ENCODE measurements around the gene KLHL33. TPM values are rescaled to one million over a fixed set of nuclear protein-coding genes. Genes with fewer than 3 reads are reported as not detected.

The KLHL33 gene
- total and polyA plus RNA-seq, 8 donors = under 0.01 to 4.3 (median 0.06) TPM; not detected in 3

GRCh38 chr14:20377171-20377570 lies 58.8 kb downstream of the KLHL33 start:
- no peak overlapping the region for H3K4me3 ChIP-seq
- no peaks in the 10 kb centered on the region for H3K9me3 ChIP-seq
- H3K4me1 ChIP-seq = peaks cover 0 to 20% (median 16%) of the 10 kb centered on the region in 4 donors
- DNase-seq = peak; percentile 16 to 67
- WGBS, 5 donors = 94 to 100% (median 97%) methylated on average over 2 of the region's 2 CpGs
- intact Hi-C loops (cut with DNase I; ENCODE audit: low total_unique reads) = no loop called here
- peak overlapping the region in 3 of 5 donors; percentile 62 to 80 (median 65) for H3K27ac ChIP-seq
- H3K27me3 ChIP-seq = no peaks in the 10 kb centered on the region
- peaks cover 96 to 100% (median 100%) of the 10 kb centered on the region in 4 donors for H3K36me3 ChIP-seq
- TF ChIP-seq POLR2A (IDR thresholded peaks at IDR 0.05) (no peak), EP300 (IDR thresholded peaks at IDR 0.05) (no peak), CTCF (IDR thresholded peaks at IDR 0.05) (no peak), POLR2AphosphoS5 (IDR thresholded peaks at IDR 0.05) (no peak)

GRCh38 chr14:20376071-20376588 lies 59.8 kb downstream of the KLHL33 start:
- peak; percentile 72 to 86 for DNase-seq
- peaks cover 96 to 100% (median 100%) of the 10 kb centered on the region in 4 donors for H3K36me3 ChIP-seq
- 33 to 59% (median 44%) methylated on average over 12 of the region's 12 CpGs for WGBS, 5 donors
- H3K27me3 ChIP-seq = no peaks in the 10 kb centered on the region
- H3K9me3 ChIP-seq = no peaks in the 10 kb centered on the region
- H3K27ac ChIP-seq = peak overlapping the region; percentile 62 to 80 (median 69)
- no peak overlapping the region for H3K4me3 ChIP-seq
- peaks cover 0 to 20% (median 16%) of the 10 kb centered on the region in 4 donors for H3K4me1 ChIP-seq
- TF ChIP-seq POLR2AphosphoS5 (IDR thresholded peaks at IDR 0.05) (peak in 2 of 3 donors; percentile 30 to 41), POLR2A (IDR thresholded peaks at IDR 0.05) (no peak), EP300 (IDR thresholded peaks at IDR 0.05) (no peak), CTCF (IDR thresholded peaks at IDR 0.05) (no peak)
- intact Hi-C loops (cut with DNase I; ENCODE audit: low total_unique reads) = no loop called here

Small RNA genes within 50 kb of the gene (small RNA-seq; reads per million reads assigned to genes)
- gene RNA5SP382 = 0 to 0.81 (median 0.20) reads per million in 4 donors

Other genes with a start within 250 kb of the KLHL33 start
- 1 to 10 TPM in 1 of 5 donors, not detected in 4; 2.3 TPM for gene OR11G2, start 245.3 kb downstream of the KLHL33 start, total RNA-seq
- not detected for gene OR11G2, start 245.3 kb downstream of the KLHL33 start, polyA plus RNA-seq
- not detected for gene OR11H6, start 212.5 kb downstream of the KLHL33 start, total RNA-seq
- not detected for gene OR11H6, start 212.5 kb downstream of the KLHL33 start, polyA plus RNA-seq
- not detected for gene OR11H7, start 207.2 kb downstream of the KLHL33 start, total RNA-seq
- gene OR11H7, start 207.2 kb downstream of the KLHL33 start, polyA plus RNA-seq = not detected
- not detected for gene OR11H4, start 196.9 kb downstream of the KLHL33 start, total RNA-seq
- not detected for gene OR11H4, start 196.9 kb downstream of the KLHL33 start, polyA plus RNA-seq
- gene TTC5, start 130.2 kb downstream of the KLHL33 start, total RNA-seq = 10 to 100 TPM in 2 of 5 donors, 1 to 10 TPM in 3; 2.3 to 30.3 (median 6.2) TPM
- gene TTC5, start 130.2 kb downstream of the KLHL33 start, polyA plus RNA-seq = 1 to 10 TPM; 2.9 to 5.0 (median 3.8) TPM
- gene CCNB1IP1, start 102.9 kb downstream of the KLHL33 start, total RNA-seq = 100 to 1,000 TPM in 1 of 5 donors, 10 to 100 TPM in 3, 1 to 10 TPM in 1; 2.6 to 104 (median 58.9) TPM
- gene CCNB1IP1, start 102.9 kb downstream of the KLHL33 start, polyA plus RNA-seq = 10 to 100 TPM; 39.2 to 69.5 (median 52.7) TPM
- 10 to 100 TPM in 3 of 5 donors, 1 to 10 TPM in 2; 4.1 to 30.4 (median 17.7) TPM for gene PARP2, start 92.5 kb downstream of the KLHL33 start, total RNA-seq
- gene PARP2, start 92.5 kb downstream of the KLHL33 start, polyA plus RNA-seq = 10 to 100 TPM in 2 of 3 donors, 1 to 10 TPM in 1; 7.5 to 16.0 (median 11.2) TPM
- gene TEP1, start 22.7 kb downstream of the KLHL33 start, total RNA-seq = 100 to 1,000 TPM in 1 of 5 donors, 10 to 100 TPM in 4; 16.9 to 190 (median 34.1) TPM
- 10 to 100 TPM in 1 of 3 donors, 1 to 10 TPM in 2; 9.3 to 11.6 (median 9.8) TPM for gene TEP1, start 22.7 kb downstream of the KLHL33 start, polyA plus RNA-seq
- gene OSGEP, start 18.6 kb upstream of the KLHL33 start, total RNA-seq = 10 to 100 TPM; 29.9 to 71.8 (median 59.7) TPM
- 10 to 100 TPM; 24.7 to 58.5 (median 43.4) TPM for gene OSGEP, start 18.6 kb upstream of the KLHL33 start, polyA plus RNA-seq
- gene APEX1, start 19.1 kb upstream of the KLHL33 start, total RNA-seq = 100 to 1,000 TPM in 4 of 5 donors, 10 to 100 TPM in 1; 70.1 to 219 (median 149) TPM
- gene APEX1, start 19.1 kb upstream of the KLHL33 start, polyA plus RNA-seq = 100 to 1,000 TPM; 104 to 148 (median 118) TPM
- gene PIP4P1, start 25.3 kb upstream of the KLHL33 start, total RNA-seq = 10 to 100 TPM in 3 of 5 donors, 1 to 10 TPM in 2; 2.0 to 25.6 (median 20.4) TPM
- gene PIP4P1, start 25.3 kb upstream of the KLHL33 start, polyA plus RNA-seq = 10 to 100 TPM; 22.6 to 30.5 (median 28.4) TPM
- gene PNP, start 33.2 kb upstream of the KLHL33 start, total RNA-seq = 10 to 100 TPM; 11.3 to 47.7 (median 46.0) TPM
- 100 to 1,000 TPM in 1 of 3 donors, 10 to 100 TPM in 2; 36.5 to 125 (median 72.1) TPM for gene PNP, start 33.2 kb upstream of the KLHL33 start, polyA plus RNA-seq
- not detected for gene RNASE10, start 69.4 kb upstream of the KLHL33 start, total RNA-seq
- gene RNASE10, start 69.4 kb upstream of the KLHL33 start, polyA plus RNA-seq = not detected
- gene RNASE9, start 124.9 kb upstream of the KLHL33 start, total RNA-seq = not detected
- not detected for gene RNASE9, start 124.9 kb upstream of the KLHL33 start, polyA plus RNA-seq
- not detected for gene RNASE11, start 151.8 kb upstream of the KLHL33 start, total RNA-seq
- gene RNASE11, start 151.8 kb upstream of the KLHL33 start, polyA plus RNA-seq = not detected
- gene RNASE12, start 155.2 kb upstream of the KLHL33 start, total RNA-seq = not detected
- gene RNASE12, start 155.2 kb upstream of the KLHL33 start, polyA plus RNA-seq = not detected
- not detected for gene OR6S1, start 205.5 kb upstream of the KLHL33 start, total RNA-seq
- gene OR6S1, start 205.5 kb upstream of the KLHL33 start, polyA plus RNA-seq = not detected
- gene RNASE4, start 248.4 kb upstream of the KLHL33 start, total RNA-seq = 100 to 1,000 TPM in 3 of 5 donors, 10 to 100 TPM in 1, not detected in 1; 13.4 to 158 (median 117) TPM
- gene RNASE4, start 248.4 kb upstream of the KLHL33 start, polyA plus RNA-seq = 10 to 100 TPM; 27.6 to 58.0 (median 35.4) TPM

Data from stomach (tissue), 9 donors.